Iris pigment epithelial cell (primary cell): ENCODE data around the gene CAMK2D.

Experiments used
- DNase-seq: peaks from one replicate; pipeline ENCODE4 v3.0.0-alpha.2; 2011; ENCODE audit warnings: low read depth

The CAMK2D gene

GRCh38 chr4:113637823-113638561 is 123.5 kb downstream of the CAMK2D start:
- DNase-seq: no peak

DNA sequence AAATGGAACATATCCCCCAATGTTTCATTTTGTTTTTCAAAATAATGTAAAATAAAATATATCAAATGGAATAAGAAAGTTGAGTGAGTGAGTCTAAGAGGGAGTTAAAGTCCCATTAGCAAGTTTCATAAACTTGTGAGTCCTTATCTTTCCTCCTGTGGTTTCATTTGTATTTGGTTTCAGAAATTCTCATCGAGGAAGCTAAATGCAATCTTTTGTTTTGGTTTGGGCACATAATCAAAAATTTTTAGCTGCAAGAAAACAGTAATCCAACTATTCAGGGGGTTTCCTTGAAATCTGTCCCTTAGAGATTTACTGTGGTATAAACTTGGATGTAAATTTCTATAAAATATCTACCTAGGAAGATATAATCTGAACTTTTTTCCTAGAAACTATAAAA is 124.2 kb downstream of the CAMK2D start:
- DNase-seq: peak; percentile 81

DNA sequence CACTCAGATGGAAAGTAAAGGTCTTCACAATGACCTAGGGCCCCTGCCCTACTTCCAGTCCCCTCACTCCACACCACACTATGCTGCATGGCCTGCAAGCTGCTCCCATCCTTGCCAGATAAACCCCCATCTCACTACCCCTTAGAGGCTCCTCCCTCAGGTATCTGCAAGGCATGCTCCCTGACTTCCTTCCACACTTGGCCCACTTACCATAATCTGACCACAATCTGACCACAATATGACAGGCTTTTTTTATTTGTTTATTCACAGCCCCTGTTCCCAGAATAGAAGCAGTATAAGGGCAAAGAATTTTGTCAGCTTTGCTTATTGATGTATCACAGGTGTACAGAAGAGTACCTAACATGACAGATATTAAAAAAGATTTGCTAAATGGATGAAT is 124.7 kb downstream of the CAMK2D start:
- peak; percentile 83 for DNase-seq

- DNase-seq: peak; percentile 8
Observed at GRCh38 chr4:113636438-113636818, 125.1 kb downstream of the CAMK2D start.

DNA sequence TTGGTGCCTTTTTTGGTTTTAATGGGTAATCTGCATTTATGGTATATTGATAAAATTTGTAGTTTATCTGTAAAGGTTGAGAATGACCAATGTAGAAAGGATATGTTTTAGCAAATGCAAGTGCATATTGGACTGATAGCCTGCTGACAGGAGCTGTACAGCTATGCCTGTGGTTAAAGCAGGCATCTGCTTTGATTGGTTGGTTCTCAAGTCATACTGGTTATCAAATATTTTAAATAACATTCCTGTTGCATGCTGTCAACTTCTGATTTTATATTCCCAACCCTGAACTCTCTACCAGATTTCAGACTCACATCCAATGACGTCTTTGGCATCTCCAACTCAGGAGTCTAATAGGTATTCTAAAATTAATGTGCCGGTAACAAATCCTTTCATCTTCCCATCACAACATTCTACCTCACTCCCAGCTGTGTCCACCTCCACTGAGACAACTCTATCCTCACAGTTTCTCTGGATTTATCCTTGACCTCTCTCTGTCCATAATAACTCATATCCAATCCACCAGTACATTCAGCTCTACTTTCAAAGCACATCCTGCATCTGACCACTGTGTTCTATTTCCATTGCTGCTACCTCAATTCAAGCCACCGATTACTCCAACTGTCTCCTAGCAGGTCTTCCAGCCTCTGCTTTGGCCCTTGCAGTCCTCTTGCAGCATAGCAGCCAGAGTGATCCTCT is 125.7 kb downstream of the CAMK2D start:
- DNase-seq: peak; percentile 90

GRCh38 chr4:113634081-113634969 is 127.2 kb downstream of the CAMK2D start:
- peak; percentile 11 for DNase-seq

DNA sequence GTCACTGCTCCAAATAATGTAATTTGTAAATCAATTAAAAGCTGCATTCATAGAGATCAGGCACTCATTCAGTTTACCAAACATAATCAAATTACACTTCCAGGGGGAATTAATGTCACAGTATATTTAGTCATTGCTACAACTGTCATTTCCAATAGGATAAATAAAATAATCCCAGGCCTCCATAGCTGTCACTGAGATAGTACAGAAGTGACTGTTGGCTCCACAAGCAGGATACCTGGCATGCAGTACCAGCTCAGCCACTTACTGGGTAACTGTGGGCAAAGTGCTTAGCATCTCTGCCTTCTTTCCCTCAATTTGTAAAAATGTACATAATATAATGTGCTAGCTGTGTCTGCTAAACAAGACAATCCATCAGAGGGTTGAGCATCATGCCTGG is 128.1 kb downstream of the CAMK2D start:
- no peak for DNase-seq

GRCh38 chr4:113628711-113629110 is 132.8 kb downstream of the CAMK2D start:
- DNase-seq: no peak

- no peak for DNase-seq
Observed at GRCh38 chr4:113627321-113627720, 134.2 kb downstream of the CAMK2D start.

DNA sequence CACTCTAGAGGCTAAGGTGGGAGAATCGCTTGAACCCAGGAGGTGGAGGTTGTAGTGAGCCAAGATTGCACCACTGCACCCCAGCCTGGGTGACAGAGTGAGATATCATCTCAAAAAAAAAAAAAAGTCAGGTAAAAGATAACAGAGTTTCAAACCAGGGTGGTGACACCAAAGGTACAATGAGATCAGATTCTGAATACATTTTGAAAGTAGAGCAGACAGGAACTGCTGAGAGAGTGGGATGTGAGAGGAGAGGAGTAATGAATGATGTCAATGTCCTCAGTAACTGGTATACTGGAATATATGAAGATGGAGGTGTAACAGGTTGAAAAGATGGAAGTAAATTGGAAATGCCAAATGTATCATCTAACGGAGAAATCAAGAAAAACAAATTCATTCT is 135.6 kb downstream of the CAMK2D start:
- DNase-seq: no peak

GRCh38 chr4:113623274-113623894 is 138.2 kb downstream of the CAMK2D start:
- no peak for DNase-seq

GRCh38 chr4:113621633-113622032 is 139.9 kb downstream of the CAMK2D start:
- DNase-seq: no peak

DNA sequence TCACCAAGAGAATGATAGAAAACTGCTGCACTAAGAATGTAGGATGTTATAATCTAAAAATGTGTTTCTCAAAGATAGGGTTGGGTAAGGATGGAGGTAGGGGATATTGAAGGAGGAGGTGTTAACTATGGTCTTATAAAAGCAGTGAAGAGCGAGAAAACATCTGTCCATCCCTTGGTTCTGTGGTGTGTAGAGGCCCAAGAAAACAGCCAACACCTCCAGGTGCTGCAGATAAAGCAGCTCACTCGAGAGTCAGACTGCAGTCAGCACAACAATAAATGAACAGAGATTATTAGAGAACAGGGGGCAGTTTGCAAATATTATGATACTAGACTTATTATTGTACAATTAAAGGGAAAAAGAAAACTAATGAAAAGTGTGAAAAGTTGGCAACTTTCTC is 141.5 kb downstream of the CAMK2D start:
- no peak for DNase-seq

GRCh38 chr4:113619526-113619925 is 142.0 kb downstream of the CAMK2D start:
- DNase-seq: no peak

GRCh38 chr4:113618205-113618604 is 143.3 kb downstream of the CAMK2D start:
- DNase-seq: no peak

DNA sequence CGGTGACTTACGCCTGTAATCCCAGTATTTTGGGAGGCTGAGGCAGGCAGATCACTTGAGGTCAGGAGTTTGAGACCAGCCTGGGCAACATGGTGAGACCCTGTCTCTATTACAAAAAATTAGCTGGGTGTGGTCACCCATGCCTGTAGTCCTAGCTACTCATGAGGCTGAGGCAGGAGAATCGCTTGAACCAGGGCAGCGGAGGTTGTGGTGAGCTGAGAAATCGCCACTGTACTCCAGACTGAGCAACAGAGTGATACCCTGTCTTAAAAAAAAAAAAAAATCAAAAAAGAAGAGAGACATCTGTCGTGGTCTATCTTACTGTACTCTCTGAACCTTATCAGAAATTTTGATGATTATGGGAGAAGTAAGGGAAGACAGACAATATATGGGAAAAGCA is 144.3 kb downstream of the CAMK2D start:
- DNase-seq: no peak

- DNase-seq: peak; percentile 21
Observed at GRCh38 chr4:113616443-113616842, 145.1 kb downstream of the CAMK2D start.

- DNase-seq: peak; percentile 9
Observed at GRCh38 chr4:113614414-113614813, 147.1 kb downstream of the CAMK2D start.

GRCh38 chr4:113613503-113613902 is 148.0 kb downstream of the CAMK2D start:
- peak; percentile 21 for DNase-seq

GRCh38 chr4:113610537-113610936 is 151.0 kb downstream of the CAMK2D start:
- DNase-seq: no peak

DNA sequence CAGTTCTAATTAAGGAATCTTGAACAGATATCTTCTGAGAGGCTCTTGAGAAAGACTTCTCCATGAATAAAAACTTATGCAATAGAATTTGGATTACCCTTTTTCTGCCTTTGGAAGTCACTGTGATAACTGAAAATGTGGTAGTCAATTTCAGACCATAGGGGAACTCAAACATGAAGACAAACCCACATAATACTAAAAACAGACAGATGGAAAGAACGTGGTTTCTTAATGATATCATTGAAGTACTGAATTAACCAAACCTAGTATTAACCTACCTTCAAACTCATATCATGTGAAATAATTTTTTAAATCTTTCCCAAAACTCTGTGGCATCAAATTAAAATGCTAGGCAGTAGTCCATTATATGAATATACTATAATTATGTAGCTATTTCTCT is 153.5 kb downstream of the CAMK2D start:
- DNase-seq: no peak

GRCh38 chr4:113607147-113607720 is 154.3 kb downstream of the CAMK2D start:
- DNase-seq: no peak
